ENCODE results near the gene DDAH2.

DDAH2 gene

DNA sequence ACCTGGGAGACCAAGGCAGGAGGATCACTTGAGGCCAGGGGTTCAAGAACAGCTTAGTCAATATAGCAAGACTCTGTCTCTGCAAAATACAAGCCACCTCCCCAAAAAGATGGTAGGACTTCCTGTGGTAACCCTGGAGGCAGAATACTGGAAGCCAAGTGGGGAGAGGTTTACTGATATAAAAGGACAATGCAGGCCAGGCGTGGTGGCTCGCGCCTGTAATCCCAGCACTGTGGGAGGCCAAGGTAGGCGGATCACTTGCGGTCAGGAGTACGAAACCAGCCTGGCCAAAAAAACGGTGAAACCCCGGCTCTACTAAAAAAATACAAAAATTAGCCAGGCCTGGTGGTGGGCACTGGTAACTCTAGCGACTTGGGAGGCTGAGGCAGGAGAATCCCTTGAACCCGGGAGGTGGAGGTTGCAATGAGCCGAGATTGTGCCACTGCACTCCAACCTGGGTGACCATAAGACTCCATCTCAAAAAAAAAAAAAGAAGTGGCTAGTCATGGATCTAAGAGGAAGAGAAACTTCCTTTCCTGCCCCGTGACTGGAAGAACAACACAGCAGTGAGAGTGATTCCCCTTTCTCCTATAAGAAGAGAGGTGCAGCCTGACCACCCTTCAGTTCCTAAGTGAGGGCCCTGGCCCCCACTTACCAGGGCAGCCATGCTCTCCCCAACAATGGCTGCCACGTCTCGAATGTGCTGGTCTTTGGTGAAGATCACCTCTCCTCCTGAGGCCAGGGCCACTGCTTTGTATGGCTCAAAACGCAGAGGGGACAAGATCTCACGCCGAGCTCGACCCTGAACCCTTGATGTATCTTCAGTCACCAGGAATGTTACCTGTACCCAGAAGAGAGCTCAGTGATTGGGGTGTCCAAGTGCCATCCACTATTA is 39.5 kb upstream of the DDAH2 start:
- H3K9me3 ChIP-seq, result no peaks in the 10 kb centered on the region
- H3K36me3 ChIP-seq, result no peaks in the 10 kb centered on the region
- H3K4me3 ChIP-seq (ENCODE audit: low read depth, low read length), result no peak overlapping the region
- no peaks in the 10 kb centered on the region for H3K4me1 ChIP-seq
- DNase-seq, result no peak
- TF ChIP-seq, protein P1, sequence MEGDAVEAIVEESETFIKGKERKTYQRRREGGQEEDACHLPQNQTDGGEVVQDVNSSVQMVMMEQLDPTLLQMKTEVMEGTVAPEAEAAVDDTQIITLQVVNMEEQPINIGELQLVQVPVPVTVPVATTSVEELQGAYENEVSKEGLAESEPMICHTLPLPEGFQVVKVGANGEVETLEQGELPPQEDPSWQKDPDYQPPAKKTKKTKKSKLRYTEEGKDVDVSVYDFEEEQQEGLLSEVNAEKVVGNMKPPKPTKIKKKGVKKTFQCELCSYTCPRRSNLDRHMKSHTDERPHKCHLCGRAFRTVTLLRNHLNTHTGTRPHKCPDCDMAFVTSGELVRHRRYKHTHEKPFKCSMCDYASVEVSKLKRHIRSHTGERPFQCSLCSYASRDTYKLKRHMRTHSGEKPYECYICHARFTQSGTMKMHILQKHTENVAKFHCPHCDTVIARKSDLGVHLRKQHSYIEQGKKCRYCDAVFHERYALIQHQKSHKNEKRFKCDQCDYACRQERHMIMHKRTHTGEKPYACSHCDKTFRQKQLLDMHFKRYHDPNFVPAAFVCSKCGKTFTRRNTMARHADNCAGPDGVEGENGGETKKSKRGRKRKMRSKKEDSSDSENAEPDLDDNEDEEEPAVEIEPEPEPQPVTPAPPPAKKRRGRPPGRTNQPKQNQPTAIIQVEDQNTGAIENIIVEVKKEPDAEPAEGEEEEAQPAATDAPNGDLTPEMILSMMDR (IDR thresholded peaks at IDR 0.05; ENCODE audit: low read depth, low read length), result no peak
- H3K27me3 ChIP-seq, result no peaks in the 10 kb centered on the region

DNA sequence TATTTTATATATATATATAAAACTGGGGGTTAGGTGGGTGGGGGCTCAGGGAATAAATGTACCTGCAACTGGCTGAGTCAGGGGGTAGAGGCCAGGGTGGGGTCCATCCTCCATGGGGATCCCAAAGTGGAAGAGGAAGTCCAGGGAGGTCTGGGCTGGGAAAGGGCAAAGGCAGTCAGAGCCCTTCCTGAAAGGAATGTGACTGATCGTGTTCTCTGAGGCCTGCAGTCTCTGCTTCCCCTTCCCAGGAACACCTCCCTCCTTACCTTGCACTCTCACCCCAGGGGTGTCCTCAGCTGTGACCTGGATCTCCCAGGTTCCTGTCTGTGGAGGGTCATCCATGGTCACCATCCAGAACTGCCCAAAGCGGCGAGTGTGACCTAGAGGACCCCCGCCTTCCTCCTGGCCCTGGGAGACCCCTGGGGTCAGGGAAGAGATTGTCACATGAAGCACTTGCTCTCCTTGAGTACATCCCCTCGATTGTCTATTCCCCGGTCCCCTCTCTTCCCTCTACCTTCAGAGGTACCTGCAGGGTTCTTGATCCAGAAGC is 38.1 kb upstream of the DDAH2 start:
- TF ChIP-seq, protein P1 (IDR thresholded peaks at IDR 0.05; ENCODE audit: low read depth, low read length), result no peak
- H3K9me3 ChIP-seq, result no peaks in the 10 kb centered on the region
- H3K4me3 ChIP-seq (ENCODE audit: low read depth, low read length), result no peak overlapping the region
- H3K27me3 ChIP-seq, result no peaks in the 10 kb centered on the region
- no peaks in the 10 kb centered on the region for H3K36me3 ChIP-seq
- no peak for DNase-seq
- no peaks in the 10 kb centered on the region for H3K4me1 ChIP-seq

DNA sequence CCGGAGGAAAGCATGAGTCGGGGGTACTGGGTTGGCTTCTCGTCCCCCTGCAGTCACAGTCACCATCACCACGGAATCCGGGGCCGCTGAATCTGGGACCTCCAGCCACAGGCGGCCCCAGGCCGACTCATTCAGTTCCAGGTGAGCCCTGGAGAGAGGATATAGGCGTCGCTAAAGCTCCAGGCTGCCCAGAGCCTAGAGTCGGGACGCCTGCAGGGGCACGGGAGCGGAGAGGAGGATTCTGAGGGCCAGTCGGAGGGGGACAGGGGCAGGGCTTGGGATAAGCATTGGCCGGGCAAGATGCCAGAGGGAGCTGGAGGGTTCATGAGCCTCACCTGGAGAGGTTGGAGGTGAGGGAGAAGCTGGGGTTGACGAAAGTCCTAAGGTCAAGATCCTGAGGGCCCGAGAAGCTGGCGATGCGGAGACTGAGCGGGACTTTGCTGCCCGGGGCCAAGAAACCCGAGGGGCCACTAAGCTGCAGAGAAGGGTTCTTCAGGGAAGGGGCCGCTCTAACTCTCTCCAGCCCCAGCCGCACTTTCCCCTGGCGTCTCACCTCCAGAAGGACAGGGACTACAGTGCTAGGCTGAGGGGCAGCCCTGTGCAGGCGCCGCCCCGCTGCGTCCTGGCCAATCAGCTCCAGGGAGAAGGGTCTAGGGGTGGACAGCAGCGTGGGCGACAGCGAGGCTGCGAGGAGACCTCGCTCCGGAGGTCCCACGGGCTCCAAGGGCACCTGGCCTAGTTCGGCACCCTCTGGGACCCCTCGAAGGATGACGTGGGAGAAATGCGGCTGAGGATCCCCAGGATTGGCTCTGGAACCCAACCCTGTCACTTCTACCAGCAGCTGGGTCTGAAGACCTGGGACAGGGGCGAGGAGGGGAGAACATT is 37.1 kb upstream of the DDAH2 start:
- Histone ChIP-seq H3K4me3 (ENCODE audit: low read depth, low read length) (peak overlapping the region; percentile 44), H3K36me3 (no peaks in the 10 kb centered on the region), H3K9me3 (no peaks in the 10 kb centered on the region), H3K27me3 (no peaks in the 10 kb centered on the region), H3K4me1 (no peaks in the 10 kb centered on the region)
- peak; percentile 66 for DNase-seq
- TF ChIP-seq, protein P1 (IDR thresholded peaks at IDR 0.05; ENCODE audit: low read depth, low read length), result no peak

DNA sequence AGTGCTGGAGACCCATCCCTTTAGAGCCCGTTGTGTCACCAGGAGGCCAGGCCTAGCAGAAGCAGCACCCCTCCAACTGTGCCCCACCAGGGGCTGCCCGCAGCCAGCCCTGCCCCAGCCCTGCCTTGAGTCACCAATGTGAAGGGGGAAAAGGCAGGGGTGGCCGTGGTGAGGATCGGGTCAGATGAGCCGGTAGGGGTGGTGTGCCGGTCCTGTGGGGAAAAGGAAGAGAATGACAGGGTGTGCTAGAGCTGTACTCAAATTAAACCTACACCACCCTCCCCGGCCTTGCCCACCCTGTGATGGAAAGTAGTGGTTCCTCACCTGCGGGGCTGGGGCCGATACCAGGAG is 36.4 kb upstream of the DDAH2 start:
- Histone ChIP-seq H3K36me3 (no peaks in the 10 kb centered on the region), H3K4me3 (ENCODE audit: low read depth, low read length) (no peak overlapping the region), H3K4me1 (no peaks in the 10 kb centered on the region), H3K9me3 (no peaks in the 10 kb centered on the region), H3K27me3 (no peaks in the 10 kb centered on the region)
- DNase-seq, result no peak
- TF ChIP-seq, protein P1 (IDR thresholded peaks at IDR 0.05; ENCODE audit: low read depth, low read length), result no peak

DNA sequence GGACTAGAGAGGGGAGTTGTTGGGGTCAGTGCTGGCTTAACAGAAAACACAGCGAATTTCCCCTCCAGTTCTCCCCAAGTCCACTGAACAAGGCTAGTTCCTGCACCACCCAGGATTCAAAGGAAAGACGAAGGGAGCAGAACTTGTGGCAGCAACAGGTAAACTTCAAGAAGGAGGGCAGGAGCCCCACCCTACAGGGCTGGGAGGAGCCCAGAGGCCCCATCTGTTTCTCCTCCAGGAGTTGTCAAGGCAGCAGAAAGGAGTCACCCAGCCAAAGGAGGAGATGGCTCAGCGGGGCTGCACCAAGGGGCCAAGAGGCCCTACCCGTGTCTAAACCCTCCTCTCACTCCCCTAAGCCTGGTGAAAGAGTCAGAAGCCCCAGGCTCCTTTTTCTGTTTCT is 35.1 kb upstream of the DDAH2 start:
- Histone ChIP-seq H3K9me3 (no peaks in the 10 kb centered on the region), H3K4me3 (ENCODE audit: low read depth, low read length) (no peak overlapping the region), H3K36me3 (no peaks in the 10 kb centered on the region), H3K4me1 (no peaks in the 10 kb centered on the region), H3K27me3 (no peaks in the 10 kb centered on the region)
- DNase-seq, result no peak
- TF ChIP-seq, protein P1 (IDR thresholded peaks at IDR 0.05; ENCODE audit: low read depth, low read length), result no peak

All from BE2C (cell line).